GM10248 (cell line): ENCODE data around the gene RRM1.

Experiments used
- CTCF ChIA-PET: fragments of 300-600 bp; sonication (Branson Sonifier 250); formaldehyde crosslinking; extraction: SDS; loops from one replicate; lab custom pipeline; 2021; ENCODE audit warnings: antibody characterized with exemption; lab: Yijun Ruan, JAX
- POLR2A ChIA-PET: fragments of 350-650 bp; sonication (Branson Sonifier 250); formaldehyde crosslinking; extraction: SDS; loops from one replicate; lab custom pipeline; 2020; ENCODE audit warnings: antibody characterized with exemption; lab: Yijun Ruan, JAX
- DNase-seq: peaks from one replicate; pipeline ENCODE4 v3.0.0; 2012; ENCODE audit errors: extremely low spot score
- CTCF ChIP-seq: IDR thresholded peaks from 2 replicates; pipeline ENCODE4 v1.5.1; 2012; ENCODE audit warnings: mild to moderate bottlenecking, low read depth; ENCODE audit errors: extremely low read depth, missing control alignments, control extremely low read depth

RRM1 gene

GRCh38 chr11:4065086-4065485 lies 29.5 kb upstream of the RRM1 start:
- no peak for DNase-seq
- TF ChIP-seq CTCF: no peak
- ChIA-PET CTCF (interaction anchor here (1.1 to 34.0 kb wide), 6 partner anchors 8 to 240 kb away, joined by 3 to 1411 read pairs (median 11); partner anchors contain the start of genes RHOG and STIM1), POLR2A (no interaction called here)

GRCh38 chr11:4065601-4066377 lies 28.8 kb upstream of the RRM1 start:
- CTCF ChIA-PET: interaction anchor here (1.1 to 34.0 kb wide), 6 partner anchors 8 to 216 kb away, joined by 3 to 1411 read pairs (median 10); partner anchors contain the start of genes RHOG and STIM1
- no peak for DNase-seq
- POLR2A ChIA-PET: no interaction called here
- no peak for TF ChIP-seq CTCF

GRCh38 chr11:4066910-4067309 lies 27.7 kb upstream of the RRM1 start:
- no peak for DNase-seq
- ChIA-PET POLR2A (no interaction called here), CTCF (interaction anchor here (1.6 to 34.0 kb wide), 3 partner anchors 15 to 258 kb away, joined by 3 to 1411 read pairs (median 7); partner anchors contain the start of genes PGAP2, RHOG and STIM1)
- no peak for TF ChIP-seq CTCF

GRCh38 chr11:4068962-4069361 lies 25.6 kb upstream of the RRM1 start:
- DNase-seq: no peak
- ChIA-PET POLR2A (no interaction called here), CTCF (interaction anchor here (1.4 to 34.0 kb wide), 3 partner anchors 17 to 262 kb away, joined by 3 to 1411 read pairs (median 5); partner anchors contain the start of genes RHOG and STIM1)
- no peak for TF ChIP-seq CTCF

GRCh38 chr11:4071325-4071724 lies 23.3 kb upstream of the RRM1 start:
- no peak for TF ChIP-seq CTCF
- CTCF ChIA-PET: interaction anchor here (1.0 to 34.0 kb wide), 15 partner anchors 14 to 305 kb away, joined by 3 to 1411 read pairs (median 13); partner anchors contain the start of genes RHOG and STIM1
- DNase-seq: no peak
- POLR2A ChIA-PET: no interaction called here

- DNase-seq: no peak
- no peak for TF ChIP-seq CTCF
- ChIA-PET POLR2A (interaction anchor here (1.3 to 1.4 kb wide), 2 partner anchors 217 to 230 kb away, joined by 4 read pairs; no protein-coding TSS in a partner anchor), CTCF (interaction anchor here (0.8 to 34.0 kb wide), 37 partner anchors 7 to 347 kb away, joined by 3 to 1411 read pairs (median 7); partner anchors contain the start of genes RHOG, RRM1 and STIM1)
These were observed 22.7 kb upstream of the RRM1 start for GRCh38 chr11:4071914-4072313.
